Ishikawa (cell line): ENCODE data around the gene ERCC6L2.

ENCODE experiments used
- CEBPB ChIP-seq: IDR thresholded peaks from 2 replicates; pipeline ENCODE4 v1.6.1; 2012
- EGR1 ChIP-seq: IDR thresholded peaks from 2 replicates; pipeline ENCODE4 v1.6.1; 2012
- RAD21 ChIP-seq: IDR thresholded peaks from 2 replicates; pipeline ENCODE4 v1.6.1; 2012; ENCODE audit warnings: low read depth
- TAF1 ChIP-seq: IDR thresholded peaks from 2 replicates; pipeline ENCODE4 v1.6.1; 2012; ENCODE audit warnings: low read depth, mild to moderate bottlenecking
- TF ChIP-seq, protein P1 (sequence below): IDR thresholded peaks from 2 replicates; pipeline ENCODE4 v1.6.1; 2012
- TF ChIP-seq, protein P2 (sequence below): IDR thresholded peaks from 2 replicates; pipeline ENCODE4 v1.6.1; 2012; ENCODE audit warnings: low read depth, mild to moderate bottlenecking

DNA sequence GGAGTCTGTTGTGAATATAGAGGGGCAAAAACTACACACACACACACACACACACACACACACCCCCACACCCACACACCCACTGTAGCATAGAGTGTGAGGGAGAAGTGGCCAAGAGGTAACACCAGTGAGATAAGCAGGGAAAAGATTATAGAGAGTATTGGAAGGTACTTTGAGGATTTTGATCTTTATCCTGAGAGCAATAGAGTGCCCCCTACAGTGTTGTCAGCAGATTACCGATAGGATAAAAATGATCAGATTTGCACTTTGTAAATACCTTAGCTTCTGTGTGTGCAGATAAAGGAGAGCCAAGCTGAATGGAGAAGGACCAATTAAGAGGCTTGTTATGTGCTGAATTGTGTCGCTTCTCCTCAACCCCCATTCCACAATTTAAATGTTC, 32.3 kb downstream of the ERCC6L2 start:
- TF ChIP-seq, protein P1, sequence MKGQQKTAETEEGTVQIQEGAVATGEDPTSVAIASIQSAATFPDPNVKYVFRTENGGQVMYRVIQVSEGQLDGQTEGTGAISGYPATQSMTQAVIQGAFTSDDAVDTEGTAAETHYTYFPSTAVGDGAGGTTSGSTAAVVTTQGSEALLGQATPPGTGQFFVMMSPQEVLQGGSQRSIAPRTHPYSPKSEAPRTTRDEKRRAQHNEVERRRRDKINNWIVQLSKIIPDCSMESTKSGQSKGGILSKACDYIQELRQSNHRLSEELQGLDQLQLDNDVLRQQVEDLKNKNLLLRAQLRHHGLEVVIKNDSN: no peak
- TF ChIP-seq TAF1 (no peak), EGR1 (no peak), CEBPB (no peak), RAD21 (no peak)
- TF ChIP-seq, protein P2, sequence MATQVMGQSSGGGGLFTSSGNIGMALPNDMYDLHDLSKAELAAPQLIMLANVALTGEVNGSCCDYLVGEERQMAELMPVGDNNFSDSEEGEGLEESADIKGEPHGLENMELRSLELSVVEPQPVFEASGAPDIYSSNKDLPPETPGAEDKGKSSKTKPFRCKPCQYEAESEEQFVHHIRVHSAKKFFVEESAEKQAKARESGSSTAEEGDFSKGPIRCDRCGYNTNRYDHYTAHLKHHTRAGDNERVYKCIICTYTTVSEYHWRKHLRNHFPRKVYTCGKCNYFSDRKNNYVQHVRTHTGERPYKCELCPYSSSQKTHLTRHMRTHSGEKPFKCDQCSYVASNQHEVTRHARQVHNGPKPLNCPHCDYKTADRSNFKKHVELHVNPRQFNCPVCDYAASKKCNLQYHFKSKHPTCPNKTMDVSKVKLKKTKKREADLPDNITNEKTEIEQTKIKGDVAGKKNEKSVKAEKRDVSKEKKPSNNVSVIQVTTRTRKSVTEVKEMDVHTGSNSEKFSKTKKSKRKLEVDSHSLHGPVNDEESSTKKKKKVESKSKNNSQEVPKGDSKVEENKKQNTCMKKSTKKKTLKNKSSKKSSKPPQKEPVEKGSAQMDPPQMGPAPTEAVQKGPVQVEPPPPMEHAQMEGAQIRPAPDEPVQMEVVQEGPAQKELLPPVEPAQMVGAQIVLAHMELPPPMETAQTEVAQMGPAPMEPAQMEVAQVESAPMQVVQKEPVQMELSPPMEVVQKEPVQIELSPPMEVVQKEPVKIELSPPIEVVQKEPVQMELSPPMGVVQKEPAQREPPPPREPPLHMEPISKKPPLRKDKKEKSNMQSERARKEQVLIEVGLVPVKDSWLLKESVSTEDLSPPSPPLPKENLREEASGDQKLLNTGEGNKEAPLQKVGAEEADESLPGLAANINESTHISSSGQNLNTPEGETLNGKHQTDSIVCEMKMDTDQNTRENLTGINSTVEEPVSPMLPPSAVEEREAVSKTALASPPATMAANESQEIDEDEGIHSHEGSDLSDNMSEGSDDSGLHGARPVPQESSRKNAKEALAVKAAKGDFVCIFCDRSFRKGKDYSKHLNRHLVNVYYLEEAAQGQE: no peak
